Endothelial cell of umbilical vein (primary cell): Measurements from ENCODE around the gene AKT2. TPM values are rescaled to one million over a fixed set of nuclear protein-coding genes. Genes with fewer than 3 reads are reported as not detected.

Experiments
- BruUV-seq: library from RNA; stranded (reverse); fragments of 400-500 nt; replicated peaks from 2 replicates; lab custom pipeline; 2021; lab: Mats Ljungman, UMichigan
- CTCF ChIA-PET: fragments of 300-600, 350-600 bp; sonication (Branson Sonifier 250); formaldehyde crosslinking; loops from one replicate; lab custom pipeline; 2021; ENCODE audit warnings: antibody characterized with exemption, inconsistent platforms; lab: Charles Lee
- POLR2A ChIA-PET: fragments of 300-600, 350-600 bp; sonication (Branson Sonifier 250); formaldehyde crosslinking; loops from one replicate; lab custom pipeline; 2021; ENCODE audit warnings: antibody characterized with exemption, inconsistent platforms; lab: Charles Lee
- DNase-seq: peaks from one replicate; pipeline ENCODE4 v3.0.0-alpha.2; 2011; ENCODE audit warnings: low read depth, low spot score
- FAIRE-seq: peaks from 2 replicates; lab custom pipeline; 2011; peaks lifted over from hg19 to GRCh38; lab: Jason Lieb, UNC
- H2AFZ ChIP-seq: 2 replicates; pipeline ENCODE4 v1.6.0; 2012; ENCODE audit warnings: low read depth, low read length, control low read depth, inconsistent platforms
- H3K27ac ChIP-seq: 2 replicates; pipeline ENCODE4 v1.5.1; 2011; ENCODE audit warnings: low read depth, mild to moderate bottlenecking, control low read depth, low read length, moderate library complexity; ENCODE audit not compliant: insufficient read depth
- H3K27me3 ChIP-seq, 2 experiments: 2 replicates each; pipeline versions ENCODE4 v1.6.0 to v1.6.1; 2011; ENCODE audit warnings: low read length in 2 of 2, mixed read lengths in 1 of 2; ENCODE audit not compliant: control insufficient read depth in 2 of 2, insufficient read depth in 2 of 2
- H3K36me3 ChIP-seq, 2 experiments: 2 replicates in 1 of 2; 3 replicates in 1 of 2; pipeline ENCODE4 v1.5.1; 2011; ENCODE audit warnings: low read length in 2 of 2, mild to moderate bottlenecking in 1 of 2, moderate library complexity in 1 of 2; ENCODE audit not compliant: control insufficient read depth in 2 of 2, insufficient read depth in 2 of 2; ENCODE audit errors: extremely low read depth in 1 of 2
- H3K4me1 ChIP-seq: 3 replicates; pipeline ENCODE4 v1.5.1; 2011; ENCODE audit warnings: mild to moderate bottlenecking, low read length; ENCODE audit not compliant: control insufficient read depth, insufficient read depth; ENCODE audit errors: extremely low read depth
- H3K4me2 ChIP-seq: 2 replicates; pipeline ENCODE4 v1.6.1; 2011; ENCODE audit warnings: low read length, control low read depth, mixed read lengths; ENCODE audit not compliant: insufficient read depth
- H3K4me3 ChIP-seq, 3 experiments: fragments of 200-600 bp in 1 of 3; sonication (generic), shearing (Covaris generic) in 1 of 3; replicated peaks in 1 of 3; 2 replicates each; pipeline ENCODE4 v1.5.1; 2011 to 2016; ENCODE audit warnings: control low read depth in 3 of 3, low read length in 3 of 3, mild to moderate bottlenecking in 2 of 3, inconsistent platforms in 1 of 3, low read depth in 1 of 3, moderate library complexity in 1 of 3; ENCODE audit not compliant: insufficient read depth in 1 of 3
- H3K79me2 ChIP-seq: 2 replicates; pipeline ENCODE4 v1.6.0; 2012; ENCODE audit warnings: low read length, inconsistent platforms; ENCODE audit not compliant: control insufficient read depth, insufficient read depth
- H3K9ac ChIP-seq: replicated peaks from 2 replicates; pipeline ENCODE3; 2011; ENCODE audit warnings: low read length, control low read depth; ENCODE audit not compliant: insufficient read depth; ENCODE audit errors: extremely low read depth
- H3K9me1 ChIP-seq: replicated peaks from 3 replicates; pipeline ENCODE4 v1.6.0; 2011; ENCODE audit warnings: mild to moderate bottlenecking, low read length; ENCODE audit not compliant: control insufficient read depth, insufficient read depth; ENCODE audit errors: extremely low read depth
- H3K9me3 ChIP-seq: replicated peaks from 2 replicates; pipeline ENCODE4 v1.5.1; 2012; ENCODE audit warnings: low read length, inconsistent platforms; ENCODE audit not compliant: control insufficient read depth, insufficient read depth
- H4K20me1 ChIP-seq: replicated peaks from 2 replicates; pipeline ENCODE3; 2011; ENCODE audit warnings: mild to moderate bottlenecking, low read length; ENCODE audit not compliant: control insufficient read depth, insufficient read depth; ENCODE audit errors: extremely low read depth
- EZH2 ChIP-seq: IDR thresholded peaks from 2 replicates; pipeline ENCODE4 v1.6.1; 2012; ENCODE audit warnings: borderline replicate concordance, low read depth, mild to moderate bottlenecking, moderate library complexity, low read length, inconsistent platforms; ENCODE audit not compliant: severe bottlenecking
- GATA2 ChIP-seq: IDR thresholded peaks from 2 replicates; pipeline ENCODE4 v1.7.0; 2011; ENCODE audit warnings: low read depth, mild to moderate bottlenecking, moderate library complexity, mixed read lengths, low read length; ENCODE audit not compliant: insufficient read length, insufficient read depth
- JUN ChIP-seq: IDR thresholded peaks from 2 replicates; pipeline ENCODE4 v1.6.1; 2011; ENCODE audit warnings: borderline replicate concordance, low read depth; ENCODE audit not compliant: insufficient read length, insufficient read depth
- MAX ChIP-seq: IDR thresholded peaks from 2 replicates; pipeline ENCODE4 v1.6.1; 2011; ENCODE audit not compliant: insufficient read depth, insufficient read length
- MYC ChIP-seq: IDR thresholded peaks from one replicate; pipeline ENCODE4 v1.6.1; 2011; ENCODE audit warnings: mild to moderate bottlenecking, low read depth, low read length
- POLR2A ChIP-seq: IDR thresholded peaks from 2 replicates; pipeline ENCODE4 v1.6.1; 2012; ENCODE audit warnings: low read depth, mild to moderate bottlenecking, control low read depth, low read length
- dilution Hi-C: fragments of 300-500 bp; cut with MboI; formaldehyde crosslinking; loops from one replicate; pipeline ENCODE4 v1.15.0; 2019; ENCODE audit warnings: low sequenced_read_pairs; ENCODE audit not compliant: extremely low pct_ligation_motif_present
- intact Hi-C: fragments of 100-400 bp; cut with micrococcal nuclease; formaldehyde crosslinking; loops from one replicate; pipeline ENCODE4 v1.10.0; 2022
- polyA plus RNA-seq, 4 experiments: library from polyadenylated mRNA; depleted of rRNA in 3 of 4; stranded (reverse) in 3 of 4; unstranded in 1 of 4; fragments of >200 nt; gene quantifications; 2 replicates each; pipeline versions ENCODE4 v1.2.1 to v1.2.3, GENCODE V29; 2011 to 2012; ENCODE audit warnings: missing spikeins in 1 of 4
- total RNA-seq: library from RNA; stranded (reverse); gene quantifications from 2 replicates; pipeline ENCODE4 v1.2.3, GENCODE V29; 2021
- TF ChIP-seq, protein P1 (sequence below), 2 donors: IDR thresholded peaks; 1 replicate in 1 of 2; 2 replicates in 1 of 2; pipeline ENCODE4 v1.5.1; 2011; ENCODE audit warnings: low read length in 2 of 2, mild to moderate bottlenecking in 2 of 2, moderate library complexity in 2 of 2, control low read depth in 1 of 2, inconsistent platforms in 1 of 2, low read depth in 1 of 2; ENCODE audit not compliant: insufficient read depth in 1 of 2; ENCODE audit errors: extremely low read depth in 1 of 2

The AKT2 gene
- total and polyA plus RNA-seq, 2 donors (not counting 3 experiments of a cell fraction or from before 2014, with no cell fraction given) = 65.2 to 69.8 TPM

DNA sequence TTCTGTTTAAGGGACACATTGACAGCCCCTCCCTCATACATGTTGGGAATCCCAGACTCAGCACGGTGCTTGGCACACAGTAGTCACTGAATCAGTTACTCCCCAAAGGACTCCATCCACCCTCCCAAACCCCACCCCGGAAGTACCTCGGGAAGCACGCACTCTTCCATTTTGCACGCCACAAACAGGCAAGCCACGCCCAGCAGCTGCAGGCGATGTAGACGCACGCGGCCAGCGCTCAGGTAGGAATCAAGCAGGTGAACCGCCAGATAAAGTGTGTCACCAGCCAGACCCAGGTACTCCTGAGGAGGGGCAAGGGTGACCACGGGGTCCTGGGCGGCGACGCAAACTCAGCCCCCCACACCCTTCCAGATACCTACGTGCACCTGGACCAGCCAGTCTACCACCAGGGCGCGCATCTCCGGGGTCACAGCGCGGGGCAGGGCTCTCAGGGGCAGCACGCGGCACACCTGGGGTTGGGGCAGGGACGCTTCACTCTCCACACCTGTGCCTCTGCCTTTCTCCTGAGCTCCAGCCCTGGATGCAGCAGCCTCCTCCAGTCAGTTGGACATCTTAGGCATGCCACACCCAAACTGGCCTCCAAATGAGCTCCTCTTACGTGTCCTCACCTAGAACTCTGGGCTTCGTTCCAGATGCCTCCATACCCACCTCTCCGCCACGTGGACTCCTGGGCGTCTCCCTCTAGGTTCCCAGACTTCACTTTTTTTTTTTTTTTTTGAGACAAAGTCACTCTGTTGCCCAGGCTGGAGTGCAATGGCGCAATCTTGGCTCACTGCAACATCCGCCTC lies 60.6 kb downstream of the AKT2 start:
- H3K79me2 ChIP-seq = no peaks in the 10 kb centered on the region
- H3K4me2 ChIP-seq = no peak overlapping the region
- H3K27ac ChIP-seq = no peak overlapping the region
- H3K4me1 ChIP-seq = peaks cover 18% of the 10 kb centered on the region
- DNase-seq (no peak), FAIRE-seq (no peak)
- H3K36me3 ChIP-seq = no peaks in the 10 kb centered on the region
- H2AFZ ChIP-seq = no peak overlapping the region
- intact Hi-C loops (loop anchor here (5.0 kb wide), 1 partner anchor 67 kb away; no protein-coding TSS in a partner anchor), dilution Hi-C loops (no loop called here)
- ChIA-PET CTCF (interaction anchor here (2.7 kb wide), 1 partner anchor 85 kb away, joined by 8 read pairs; no protein-coding TSS in a partner anchor), POLR2A (no interaction called here)
- H3K27me3 ChIP-seq = peaks cover 23 to 35% of the 10 kb centered on the region in 2 experiments
- TF ChIP-seq JUN (no peak), EZH2 (no peak), GATA2 (no peak), MYC (no peak), POLR2A (no peak), MAX (no peak)
- TF ChIP-seq, protein P1, sequence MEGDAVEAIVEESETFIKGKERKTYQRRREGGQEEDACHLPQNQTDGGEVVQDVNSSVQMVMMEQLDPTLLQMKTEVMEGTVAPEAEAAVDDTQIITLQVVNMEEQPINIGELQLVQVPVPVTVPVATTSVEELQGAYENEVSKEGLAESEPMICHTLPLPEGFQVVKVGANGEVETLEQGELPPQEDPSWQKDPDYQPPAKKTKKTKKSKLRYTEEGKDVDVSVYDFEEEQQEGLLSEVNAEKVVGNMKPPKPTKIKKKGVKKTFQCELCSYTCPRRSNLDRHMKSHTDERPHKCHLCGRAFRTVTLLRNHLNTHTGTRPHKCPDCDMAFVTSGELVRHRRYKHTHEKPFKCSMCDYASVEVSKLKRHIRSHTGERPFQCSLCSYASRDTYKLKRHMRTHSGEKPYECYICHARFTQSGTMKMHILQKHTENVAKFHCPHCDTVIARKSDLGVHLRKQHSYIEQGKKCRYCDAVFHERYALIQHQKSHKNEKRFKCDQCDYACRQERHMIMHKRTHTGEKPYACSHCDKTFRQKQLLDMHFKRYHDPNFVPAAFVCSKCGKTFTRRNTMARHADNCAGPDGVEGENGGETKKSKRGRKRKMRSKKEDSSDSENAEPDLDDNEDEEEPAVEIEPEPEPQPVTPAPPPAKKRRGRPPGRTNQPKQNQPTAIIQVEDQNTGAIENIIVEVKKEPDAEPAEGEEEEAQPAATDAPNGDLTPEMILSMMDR (IDR thresholded peaks at IDR 0.05; ENCODE audit: extremely low read depth in 1 of 2, insufficient read depth in 1 of 2, low read depth in 1 of 2, low read length in 2 of 2) = no peak
- no peak overlapping the region for H3K9ac ChIP-seq
- no peaks in the 10 kb centered on the region for H3K9me3 ChIP-seq
- no peaks in the 10 kb centered on the region for H3K9me1 ChIP-seq
- BruUV-seq = no TSS peak
- H3K4me3 ChIP-seq = no peak overlapping the region
- no peaks in the 10 kb centered on the region for H4K20me1 ChIP-seq
